NT2/D1 (cell line): ENCODE data around the gene PTPN6.

Experiments
- YY1 ChIP-seq: IDR thresholded peaks from 2 replicates; pipeline ENCODE4 v1.6.1; 2011; ENCODE audit not compliant: insufficient read length, insufficient read depth
- ZNF274 ChIP-seq: IDR thresholded peaks from 2 replicates; pipeline ENCODE4 v1.6.1; 2011; ENCODE audit warnings: mild to moderate bottlenecking, low read depth, low read length

- TF ChIP-seq YY1 (no peak), ZNF274 (no peak)
These were observed 27.9 kb downstream of the PTPN6 start for GRCh38 chr12:6979021-6979420.
